NCI-H2196 (cell line): ENCODE data around the gene TRIP12.
"Not testable (repeated sequence)": the region's sequence is repeated elsewhere in the genome, so short reads cannot be mapped to it uniquely, and the experiment has no call there.

Experiments used
- DNase-seq: peaks from one replicate; lab custom pipeline; 2025; ENCODE audit not compliant: unreplicated experiment; lab: John Stamatoyannopoulos, UW

TRIP12 gene

GRCh38 chr2:229879191-229879950 lies 42.4 kb downstream of the TRIP12 start:
- no peak for DNase-seq

- DNase-seq = no peak
Measured at GRCh38 chr2:229875549-229875948, 46.3 kb downstream of the TRIP12 start.

DNA sequence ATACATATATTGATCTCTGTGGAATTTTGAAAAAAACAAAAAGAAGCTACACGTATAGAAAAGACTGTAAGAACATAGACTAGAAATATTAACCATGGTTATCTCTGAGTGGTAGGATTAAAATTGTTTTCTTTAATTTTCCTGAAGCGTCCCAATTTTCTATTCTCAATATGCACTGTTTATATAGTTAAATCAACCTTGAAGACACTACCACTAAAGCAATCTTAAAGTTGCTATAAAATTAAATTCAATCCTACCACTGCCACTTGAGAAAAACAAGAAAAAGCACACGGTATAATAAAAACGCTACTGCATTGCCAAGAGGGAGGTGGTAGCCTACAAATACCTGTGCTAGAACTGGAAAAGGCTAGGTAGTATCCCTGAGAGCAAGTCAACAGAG lies 47.2 kb downstream of the TRIP12 start:
- no peak for DNase-seq

DNA sequence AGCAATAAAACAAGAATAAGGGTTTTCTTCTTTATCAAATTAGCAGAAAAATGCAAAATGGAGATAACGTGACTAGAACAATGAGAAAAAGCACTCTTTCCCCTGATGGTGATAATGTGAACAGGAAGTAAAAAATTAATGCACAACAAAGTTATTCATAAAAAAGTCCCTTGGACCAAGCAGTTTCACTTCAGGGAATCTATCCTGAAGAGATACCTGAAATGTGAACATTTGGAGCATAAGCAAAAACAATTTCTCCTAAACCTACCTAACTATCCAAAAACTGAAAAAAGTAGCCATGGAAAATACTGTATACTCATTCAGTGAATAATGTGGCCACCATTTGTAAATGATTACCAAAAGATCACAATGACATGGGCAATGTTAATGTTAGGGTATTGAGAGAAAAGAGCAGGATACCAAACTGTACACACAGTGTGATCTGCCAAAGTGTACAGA lies 48.7 kb downstream of the TRIP12 start:
- DNase-seq = no peak

- DNase-seq = no peak
Measured at GRCh38 chr2:229870903-229871656, 50.7 kb downstream of the TRIP12 start.

GRCh38 chr2:229869226-229869625 lies 52.6 kb downstream of the TRIP12 start:
- DNase-seq = no peak

GRCh38 chr2:229868794-229869193 lies 53.0 kb downstream of the TRIP12 start:
- DNase-seq = no peak

GRCh38 chr2:229865033-229865432 lies 56.8 kb downstream of the TRIP12 start:
- DNase-seq = no peak

GRCh38 chr2:229861431-229861830 lies 60.4 kb downstream of the TRIP12 start:
- DNase-seq = no peak

DNA sequence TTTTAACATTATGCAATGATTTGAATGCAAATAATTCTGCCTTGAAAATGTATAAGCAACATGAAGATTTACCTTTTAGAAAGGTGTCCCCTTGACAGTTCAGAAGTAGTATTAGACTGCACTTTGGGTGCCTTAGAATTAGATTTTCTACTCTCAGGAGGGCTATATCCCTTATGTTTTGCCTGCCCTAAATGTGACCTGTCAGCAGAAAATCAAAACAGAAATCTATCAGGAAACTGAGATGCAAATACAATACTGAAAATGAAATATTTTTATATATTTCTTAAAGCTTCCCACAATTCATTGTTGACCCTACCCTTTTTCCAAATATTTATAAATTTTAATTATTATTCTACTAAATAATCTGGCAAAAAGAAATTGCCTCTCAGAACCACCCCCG lies 61.5 kb downstream of the TRIP12 start:
- no peak for DNase-seq

- no peak for DNase-seq
Measured at GRCh38 chr2:229858351-229858750, 63.5 kb downstream of the TRIP12 start.

DNA sequence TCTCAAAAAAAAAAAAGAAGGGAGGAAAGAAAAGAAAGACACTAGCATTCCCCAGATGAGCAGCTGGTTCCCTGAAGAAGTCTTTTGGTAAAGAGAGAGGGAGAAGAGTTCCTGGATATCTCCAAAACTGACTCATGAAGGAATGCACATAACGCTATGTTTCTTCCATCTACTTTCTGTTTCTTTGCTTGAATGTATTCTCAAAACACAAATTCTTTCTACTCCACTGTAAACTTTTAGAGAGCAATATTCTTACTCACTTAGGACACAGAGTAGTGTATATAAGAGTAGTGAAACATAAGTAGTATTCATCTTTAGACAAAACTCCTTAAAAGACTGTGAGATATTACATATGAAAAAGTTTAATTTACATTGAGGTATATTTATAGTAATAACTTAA lies 64.2 kb downstream of the TRIP12 start:
- DNase-seq = no peak

- DNase-seq = no peak
Measured at GRCh38 chr2:229856413-229856812, 65.4 kb downstream of the TRIP12 start.

- DNase-seq = no peak
Measured at GRCh38 chr2:229855116-229855515, 66.7 kb downstream of the TRIP12 start.

DNA sequence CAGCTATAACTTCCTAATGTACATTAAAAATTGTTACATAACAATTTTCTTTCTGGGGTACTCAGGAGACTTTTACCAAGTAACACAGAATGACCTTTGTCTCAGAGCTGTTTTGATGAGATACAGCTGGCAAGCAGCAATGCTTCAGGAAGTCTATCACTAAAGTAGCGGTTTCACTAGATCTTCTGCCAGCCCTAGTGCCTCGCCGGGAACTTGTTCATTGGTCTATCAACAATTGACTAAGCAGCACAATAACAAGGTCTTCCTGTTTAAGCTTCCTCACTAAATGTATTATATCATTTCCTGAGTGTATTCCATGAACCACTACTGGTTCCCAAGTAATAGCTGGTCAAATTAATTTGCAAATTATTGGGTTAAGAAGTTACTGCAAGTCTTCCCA lies 69.2 kb downstream of the TRIP12 start:
- no peak for DNase-seq

DNA sequence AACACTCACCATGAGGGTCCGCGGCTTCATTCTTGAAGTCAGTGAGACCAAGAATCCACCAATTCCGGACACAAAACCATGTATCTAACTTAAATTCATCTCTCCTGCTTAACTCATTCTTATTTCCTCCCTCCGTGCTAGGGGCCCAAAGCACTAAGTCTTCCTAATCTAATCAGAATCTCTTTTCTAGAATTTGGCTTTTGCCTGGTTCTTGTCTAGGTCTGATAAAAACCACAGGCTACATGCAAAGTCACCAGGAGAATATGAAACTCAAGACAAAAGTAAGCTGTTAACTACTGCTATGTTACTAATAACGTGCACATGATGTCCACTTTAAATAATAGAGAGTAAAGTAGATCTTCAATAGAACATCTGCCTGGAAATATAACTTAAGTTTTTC lies 69.9 kb downstream of the TRIP12 start:
- no peak for DNase-seq

GRCh38 chr2:229850355-229851275 lies 71.2 kb downstream of the TRIP12 start:
- DNase-seq = not testable (repeated sequence)

DNA sequence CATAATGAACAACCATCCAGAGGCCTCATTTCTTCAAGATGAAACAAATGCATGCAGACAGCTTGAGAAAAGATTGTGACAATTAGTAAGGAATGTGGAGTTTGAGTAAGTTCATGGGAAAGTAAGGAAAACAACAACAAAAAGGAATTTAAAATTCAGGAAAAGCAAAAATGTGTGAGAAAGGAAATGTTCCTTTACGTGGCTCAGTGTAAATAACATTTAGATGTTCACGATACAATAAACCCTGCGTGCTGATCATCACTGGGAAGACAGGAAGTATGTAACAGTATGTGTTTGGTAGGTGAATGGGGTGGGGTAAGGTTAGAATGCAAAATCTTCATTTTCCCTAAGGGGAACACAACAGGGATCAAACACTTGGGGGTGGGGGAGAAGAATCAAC lies 72.7 kb downstream of the TRIP12 start:
- no peak for DNase-seq

DNA sequence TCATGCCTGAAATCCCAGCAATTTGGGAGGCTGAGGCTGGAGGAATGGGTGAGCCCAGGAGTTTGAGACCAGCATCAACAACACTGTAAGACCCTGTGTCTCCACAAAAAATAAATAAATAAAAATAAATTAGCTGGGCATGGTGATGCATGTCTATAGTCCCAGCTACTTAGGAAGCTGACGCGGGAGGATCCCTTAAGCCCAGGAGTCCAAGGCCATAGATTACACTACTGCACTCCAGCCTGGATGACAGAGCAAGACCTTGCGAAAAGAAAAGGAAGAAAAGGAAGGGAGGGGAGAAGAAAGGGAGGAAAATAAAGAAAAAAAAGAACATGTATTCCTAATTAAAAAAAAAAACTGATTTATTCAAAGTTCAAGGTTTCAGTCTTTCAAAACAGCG lies 78.2 kb downstream of the TRIP12 start:
- no peak for DNase-seq

DNA sequence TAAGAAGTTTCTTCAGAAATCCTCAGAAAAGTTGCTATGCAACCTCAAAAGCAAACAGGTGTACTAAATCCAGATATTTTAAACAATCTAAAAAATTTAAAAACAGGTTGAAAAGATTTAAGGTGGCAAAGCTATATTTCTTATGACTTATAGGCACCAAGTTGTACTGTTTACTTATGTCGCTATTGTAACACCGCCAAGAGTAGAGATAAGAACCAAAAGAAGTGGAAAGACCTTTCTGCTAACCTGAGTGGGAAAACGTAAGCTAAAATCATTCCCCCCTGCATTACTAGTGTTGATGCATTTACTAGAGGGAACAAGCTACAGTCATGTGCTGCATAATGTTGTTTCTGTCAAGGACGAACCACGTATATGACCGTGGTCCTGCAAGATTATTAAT lies 83.1 kb downstream of the TRIP12 start:
- DNase-seq = no peak

DNA sequence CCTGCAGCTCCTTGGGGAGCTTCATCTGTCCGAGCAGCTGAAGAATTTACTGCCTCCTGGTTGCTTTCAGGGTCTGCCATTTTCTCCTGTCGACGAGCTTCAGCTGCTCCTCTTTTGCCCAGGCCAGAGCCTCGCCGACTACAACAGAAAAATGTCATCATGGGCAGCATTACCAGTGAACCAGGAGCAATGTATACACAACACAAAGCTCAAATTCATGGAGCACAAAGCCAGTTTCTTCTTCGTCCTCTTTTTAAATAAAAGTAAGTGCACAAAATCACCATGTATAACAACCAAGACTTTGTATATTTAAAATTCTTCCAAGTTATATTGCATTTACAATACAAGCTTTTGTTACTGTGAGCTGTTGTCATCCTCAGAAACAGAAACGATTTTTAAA lies 85.0 kb downstream of the TRIP12 start:
- no peak for DNase-seq
